ENCODE data around the gene RYR1.
"Not testable (repeated sequence)": the region's sequence is repeated elsewhere in the genome, so short reads cannot be mapped to it uniquely, and the experiment has no call there.

RYR1 gene

DNA sequence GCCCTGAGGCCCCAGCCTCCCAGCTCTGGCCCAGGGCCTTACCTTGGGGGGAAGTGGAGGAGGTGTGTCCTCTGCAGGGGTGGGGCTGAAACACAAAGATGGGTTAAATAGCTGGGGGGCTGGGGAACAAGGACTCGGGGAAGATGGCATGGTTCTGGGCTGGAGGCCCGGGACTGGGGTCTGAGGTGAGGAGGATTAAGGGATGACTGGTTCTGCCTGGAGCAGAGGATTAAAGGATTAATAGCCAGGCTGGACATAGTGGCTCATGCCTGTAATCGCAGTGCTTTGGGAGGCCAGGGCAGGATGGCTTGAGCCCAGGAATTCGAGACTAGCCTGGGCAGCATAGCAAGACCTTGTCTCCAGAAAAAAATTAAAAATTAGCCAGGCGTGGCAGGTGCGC is 172.6 kb downstream of the RYR1 start:
- DNase-seq, result no peak

DNA sequence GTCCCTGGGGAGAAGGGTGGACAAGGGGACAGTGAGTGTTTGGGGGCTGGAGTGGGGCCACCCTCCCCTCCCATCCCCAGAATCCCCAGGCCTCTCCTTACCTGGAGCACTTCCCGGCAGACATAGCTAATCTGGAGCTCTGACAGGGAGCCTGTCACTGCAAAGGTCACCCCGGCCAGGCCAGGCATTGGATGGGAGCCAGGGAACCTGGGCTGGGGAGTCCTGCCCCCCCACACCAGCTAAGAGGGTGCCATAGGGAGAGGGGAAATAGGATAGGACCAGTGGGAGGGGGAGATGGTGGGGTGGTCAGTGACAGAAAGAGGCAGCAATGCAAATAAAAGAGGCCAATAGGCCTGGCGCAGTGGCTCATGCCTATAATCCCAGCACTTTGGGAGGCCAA is 180.8 kb downstream of the RYR1 start:
- no peaks in the 10 kb centered on the region for H3K27me3 Mint-ChIP-seq
- peak overlapping the region in 1 of 2 donors; percentile 32 for H3K4me3 Mint-ChIP-seq
- H3K4me1 Mint-ChIP-seq, result peaks cover 34 to 73% of the 10 kb centered on the region in 2 donors
- peak overlapping the region; percentile 9 for H3K27ac Mint-ChIP-seq
- H3K36me3 Mint-ChIP-seq, result peaks cover 54 to 62% of the 10 kb centered on the region in 2 donors
- no peaks in the 10 kb centered on the region for H3K9me3 Mint-ChIP-seq
- no peak for ATAC-seq (replicated peaks)
- DNase-seq, result no peak

More for the DNA sequence above, 172.6 kb downstream of the RYR1 start:
- peaks cover 50 to 56% of the 10 kb centered on the region in 2 donors for H3K36me3 Mint-ChIP-seq
- ATAC-seq (replicated peaks), result no peak
- H3K4me1 Mint-ChIP-seq, result peaks cover 10 to 26% of the 10 kb centered on the region in 2 donors
- no peaks in the 10 kb centered on the region for H3K27me3 Mint-ChIP-seq
- peaks cover 0 to 3% of the 10 kb centered on the region in 2 donors for H3K9me3 Mint-ChIP-seq
- no peak overlapping the region for H3K4me3 Mint-ChIP-seq
- peak overlapping the region; percentile 48 for H3K27ac Mint-ChIP-seq

DNA sequence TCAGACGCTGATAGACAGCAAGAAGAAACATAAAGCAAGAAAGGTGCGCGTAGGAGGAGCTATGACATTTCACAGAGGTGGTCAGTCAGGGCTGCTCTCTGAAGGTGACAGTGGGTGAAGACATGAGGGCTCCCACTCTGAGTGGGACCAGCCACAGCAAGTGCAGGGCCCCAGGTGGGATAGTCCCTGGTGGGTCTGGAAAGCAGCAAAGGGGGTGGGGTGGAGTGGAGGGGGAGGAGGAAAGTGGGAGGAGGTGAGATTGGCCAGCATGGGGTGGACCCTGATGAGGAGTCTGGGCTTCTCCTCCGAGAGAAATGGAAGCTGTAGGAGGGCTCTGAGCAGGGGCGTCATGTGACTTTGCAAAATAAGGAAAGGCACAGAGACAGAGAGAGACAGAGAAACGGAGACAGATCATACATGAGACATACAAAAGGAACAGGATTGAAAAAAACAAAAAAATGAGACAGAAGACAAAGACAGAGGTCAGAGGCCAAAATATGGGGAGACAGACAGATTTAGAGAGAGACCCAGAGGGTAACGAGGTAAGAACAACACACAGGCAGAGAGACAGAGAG is 181.6 kb downstream of the RYR1 start:
- Mint-ChIP-seq H3K36me3 (peaks cover 54 to 61% of the 10 kb centered on the region in 2 donors), H3K9me3 (no peaks in the 10 kb centered on the region), H3K4me1 (peaks cover 39 to 81% of the 10 kb centered on the region in 2 donors), H3K4me3 (peak overlapping the region; percentile 62 to 77), H3K27me3 (no peaks in the 10 kb centered on the region), H3K27ac (peak overlapping the region; percentile 93)
- no peak for ATAC-seq (replicated peaks)
- DNase-seq, result no peak

GRCh38 chr19:38616265-38616664 is 182.8 kb downstream of the RYR1 start:
- H3K27ac Mint-ChIP-seq, result peak overlapping the region; percentile 99
- H3K27me3 Mint-ChIP-seq, result no peaks in the 10 kb centered on the region
- H3K4me3 Mint-ChIP-seq, result peak overlapping the region; percentile 97 to 100
- DNase-seq (no peak), ATAC-seq (replicated peaks) (no peak)
- peaks cover 44 to 55% of the 10 kb centered on the region in 2 donors for H3K36me3 Mint-ChIP-seq
- H3K4me1 Mint-ChIP-seq, result peaks cover 40 to 76% of the 10 kb centered on the region in 2 donors
- H3K9me3 Mint-ChIP-seq, result no peaks in the 10 kb centered on the region

- peaks cover 52 to 63% of the 10 kb centered on the region in 2 donors for H3K36me3 Mint-ChIP-seq
- no peaks in the 10 kb centered on the region for H3K27me3 Mint-ChIP-seq
- ATAC-seq (replicated peaks) (peak; percentile 19 to 25), DNase-seq (peak; percentile 44)
- H3K27ac Mint-ChIP-seq, result peak overlapping the region; percentile 99
- no peaks in the 10 kb centered on the region for H3K9me3 Mint-ChIP-seq
- H3K4me1 Mint-ChIP-seq, result peaks cover 39 to 84% of the 10 kb centered on the region in 2 donors
- peak overlapping the region; percentile 97 to 100 for H3K4me3 Mint-ChIP-seq
These were observed 183.8 kb downstream of the RYR1 start for GRCh38 chr19:38617283-38617763.

GRCh38 chr19:38617764-38618589 is 184.5 kb downstream of the RYR1 start, which contains the start of gene MAP4K1:
Gene MAP4K1, minus strand, starts transcription at chr19:38617953. Its CDS starts 58 bp downstream, at chr19:38617895.
- DNase-seq, result peak; percentile 91
- peaks cover 34 to 77% of the 10 kb centered on the region in 2 donors for H3K4me1 Mint-ChIP-seq

DNA sequence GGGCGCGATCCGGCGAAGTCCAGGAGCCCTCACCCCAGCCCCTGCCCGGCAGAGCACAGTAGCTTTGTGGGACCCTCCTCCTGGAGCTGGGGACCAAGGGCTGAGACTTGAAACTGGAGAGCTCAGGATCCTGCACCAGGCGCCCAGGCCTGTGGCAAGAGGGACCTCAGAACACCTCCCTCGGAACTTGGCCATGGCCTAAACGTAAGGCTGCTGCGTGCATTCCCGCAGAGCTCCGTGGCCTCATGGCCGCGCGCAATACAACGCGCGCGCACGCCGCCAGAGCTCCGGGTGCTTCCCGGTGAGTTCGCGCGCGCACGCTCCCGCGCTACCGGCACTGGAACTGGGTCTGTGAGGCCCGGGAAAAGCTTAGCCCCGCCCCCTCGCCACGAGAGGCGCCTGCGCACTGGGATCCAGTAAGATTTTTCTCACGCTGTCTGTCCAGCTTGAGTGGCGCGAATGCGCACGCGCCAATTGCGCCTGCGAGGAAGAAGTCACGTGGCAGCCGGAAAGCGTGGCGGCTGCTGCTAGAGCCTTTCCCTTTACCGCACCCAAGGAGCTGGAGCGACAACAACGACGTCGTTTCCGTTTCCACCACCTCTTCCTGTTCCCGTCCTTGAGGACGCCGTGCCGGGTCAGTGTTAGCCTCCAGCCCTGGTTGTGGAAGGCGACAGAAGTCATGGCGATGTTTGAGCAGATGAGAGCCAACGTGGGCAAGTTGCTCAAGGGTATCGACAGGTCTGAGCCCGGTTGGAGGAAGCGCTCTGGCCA is 185.3 kb downstream of the RYR1 start, which contains the start of gene EIF3K:
Gene EIF3K, plus strand, starts transcription at position 599 of the 771 bp plus-strand sequence. Its CDS starts 81 bp downstream, at position 680.
- peak within 1 kb of the TSS; percentile 99 for H3K27ac Mint-ChIP-seq
- ATAC-seq (replicated peaks), result peak; percentile 53 to 54
- H3K9me3 Mint-ChIP-seq, result no peaks in the 10 kb centered on the region
- H3K27me3 Mint-ChIP-seq, result no peaks in the 10 kb centered on the region
- peak within 1 kb of the TSS; percentile 97 to 100 for H3K4me3 Mint-ChIP-seq
- peaks cover 43 to 54% of the 10 kb centered on the region in 2 donors for H3K36me3 Mint-ChIP-seq
- DNase-seq, result peak; percentile 97
- H3K4me1 Mint-ChIP-seq, result peaks cover 30 to 69% of the 10 kb centered on the region in 2 donors

More at GRCh38 chr19:38617764-38618589, 184.5 kb downstream of the RYR1 start, which contains the start of gene MAP4K1:
- ATAC-seq (replicated peaks), result peak; percentile 83 to 87
- Mint-ChIP-seq H3K27ac (peak within 1 kb of the TSS; percentile 99), H3K9me3 (no peaks in the 10 kb centered on the region), H3K27me3 (no peaks in the 10 kb centered on the region), H3K4me3 (peak within 1 kb of the TSS; percentile 97 to 100), H3K36me3 (peaks cover 46 to 58% of the 10 kb centered on the region in 2 donors)

GRCh38 chr19:38619361-38620174 is 186.1 kb downstream of the RYR1 start:
- peak overlapping the region; percentile 97 to 100 for H3K4me3 Mint-ChIP-seq

GRCh38 chr19:38624822-38625221 is 191.3 kb downstream of the RYR1 start:
- no peaks in the 10 kb centered on the region for H3K9me3 Mint-ChIP-seq
- ATAC-seq (replicated peaks) (no peak), DNase-seq (no peak)
- no peak overlapping the region for H3K27ac Mint-ChIP-seq
- H3K36me3 Mint-ChIP-seq, result peaks cover 39 to 64% of the 10 kb centered on the region in 2 donors
- H3K4me3 Mint-ChIP-seq, result no peak overlapping the region
- H3K4me1 Mint-ChIP-seq, result peaks cover 8 to 34% of the 10 kb centered on the region in 2 donors
- no peaks in the 10 kb centered on the region for H3K27me3 Mint-ChIP-seq

More at GRCh38 chr19:38619361-38620174, 186.1 kb downstream of the RYR1 start:
- no peaks in the 10 kb centered on the region for H3K9me3 Mint-ChIP-seq
- no peak for DNase-seq
- ATAC-seq (replicated peaks), result no peak
- H3K27ac Mint-ChIP-seq, result peak overlapping the region; percentile 99
- H3K4me1 Mint-ChIP-seq, result peaks cover 26 to 62% of the 10 kb centered on the region in 2 donors
- no peaks in the 10 kb centered on the region for H3K27me3 Mint-ChIP-seq
- peaks cover 47 to 57% of the 10 kb centered on the region in 2 donors for H3K36me3 Mint-ChIP-seq

DNA sequence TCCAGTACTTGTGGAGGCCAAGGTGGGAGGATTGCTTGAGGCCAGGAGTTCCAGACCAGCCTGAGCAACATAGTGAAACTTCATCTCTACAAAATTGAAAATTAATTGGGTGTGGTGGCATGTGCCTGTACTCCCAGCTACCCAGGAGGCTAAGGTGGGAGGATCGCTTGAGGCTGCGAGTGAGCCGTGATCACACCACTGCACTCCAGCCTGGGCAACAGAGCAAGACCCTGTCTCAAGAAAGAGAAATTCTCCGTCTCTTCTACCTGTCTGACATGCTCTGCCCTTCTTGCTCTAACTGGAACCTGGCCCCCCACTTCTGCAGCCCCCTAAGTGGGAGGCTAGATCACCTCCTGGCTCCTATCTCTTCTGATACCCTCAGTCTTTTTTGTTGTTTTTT is 192.9 kb downstream of the RYR1 start:
- Mint-ChIP-seq H3K27ac (no peak overlapping the region), H3K4me3 (no peak overlapping the region), H3K9me3 (no peaks in the 10 kb centered on the region), H3K36me3 (peaks cover 46 to 68% of the 10 kb centered on the region in 2 donors), H3K27me3 (no peaks in the 10 kb centered on the region), H3K4me1 (peaks cover 2 to 26% of the 10 kb centered on the region in 2 donors)
- no peak for DNase-seq
- no peak for ATAC-seq (replicated peaks)

DNA sequence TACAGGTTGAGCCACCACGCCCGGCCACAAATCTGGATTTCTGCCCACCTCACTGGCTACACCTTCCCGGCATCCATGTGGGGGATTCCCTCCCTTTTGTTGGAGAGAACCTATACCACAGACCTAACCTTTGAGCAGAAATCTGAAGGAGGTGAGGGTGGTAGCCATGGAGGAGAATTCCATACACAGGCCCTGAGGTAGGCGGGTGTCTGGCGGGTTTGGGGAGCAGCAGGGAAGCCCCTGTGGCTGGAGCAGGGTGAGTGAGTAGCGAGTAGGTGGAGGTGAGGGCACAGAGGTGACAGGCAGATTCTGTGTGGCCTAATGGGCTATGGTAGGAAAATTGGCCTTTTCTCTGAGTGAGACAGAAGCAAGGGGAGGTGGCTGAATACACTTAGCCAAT is 196.1 kb downstream of the RYR1 start:
- peaks cover 44 to 64% of the 10 kb centered on the region in 2 donors for H3K36me3 Mint-ChIP-seq
- H3K4me1 Mint-ChIP-seq, result peaks cover 8 to 28% of the 10 kb centered on the region in 2 donors
- ATAC-seq (replicated peaks) (no peak), DNase-seq (no peak)
- peaks cover 0 to 3% of the 10 kb centered on the region in 2 donors for H3K9me3 Mint-ChIP-seq
- H3K27ac Mint-ChIP-seq, result peak overlapping the region; percentile 73
- H3K4me3 Mint-ChIP-seq, result no peak overlapping the region
- H3K27me3 Mint-ChIP-seq, result no peaks in the 10 kb centered on the region

DNA sequence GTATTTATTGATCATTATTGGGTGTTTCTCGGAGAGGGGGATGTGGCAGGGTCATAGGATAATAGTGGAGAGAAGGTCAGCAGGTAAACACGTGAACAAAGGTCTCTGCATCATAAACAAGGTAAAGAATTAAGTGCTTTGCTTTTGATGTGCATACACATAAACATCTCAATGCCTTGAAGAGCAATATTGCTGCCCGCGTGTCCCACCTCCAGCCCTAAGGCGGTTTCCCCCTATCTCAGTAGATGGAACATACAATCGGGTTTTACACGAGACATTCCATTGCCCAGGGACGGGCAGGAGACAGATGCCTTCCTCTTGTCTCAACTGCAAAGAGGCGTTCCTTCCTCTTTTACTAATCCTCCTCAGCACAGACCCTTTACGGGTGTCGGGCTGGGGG is 197.8 kb downstream of the RYR1 start:
- DNase-seq; H3K27me3 Mint-ChIP-seq; ATAC-seq (replicated peaks); H3K9me3 Mint-ChIP-seq; H3K4me3 Mint-ChIP-seq: not testable (repeated sequence)
- peaks cover 15 to 36% of the 10 kb centered on the region in 2 donors for H3K4me1 Mint-ChIP-seq
- peak overlapping the region; percentile 20 for H3K27ac Mint-ChIP-seq
- peaks cover 47 to 65% of the 10 kb centered on the region in 2 donors for H3K36me3 Mint-ChIP-seq
